GM13976 (cell line): Measurements from ENCODE around the gene ARPC5L.

Source experiments
- DNase-seq: peaks from one replicate; pipeline ENCODE4 v3.0.0; 2012; ENCODE audit warnings: low spot score
- in situ Hi-C: fragments of 300-500 bp; cut with MboI; formaldehyde crosslinking; loops from one replicate; pipeline ENCODE4 v1.12.0; 2022; ENCODE audit warnings: low sequenced_read_pairs, mixed read lengths, inconsistent platforms; ENCODE audit not compliant: unreplicated experiment
- TF ChIP-seq, protein P1 (sequence below): IDR thresholded peaks from 2 replicates; pipeline ENCODE4 v1.5.1; 2012; ENCODE audit warnings: borderline replicate concordance, mild to moderate bottlenecking; ENCODE audit not compliant: insufficient read depth; ENCODE audit errors: extremely low read depth, missing control alignments, control extremely low read depth

ARPC5L gene

DNA sequence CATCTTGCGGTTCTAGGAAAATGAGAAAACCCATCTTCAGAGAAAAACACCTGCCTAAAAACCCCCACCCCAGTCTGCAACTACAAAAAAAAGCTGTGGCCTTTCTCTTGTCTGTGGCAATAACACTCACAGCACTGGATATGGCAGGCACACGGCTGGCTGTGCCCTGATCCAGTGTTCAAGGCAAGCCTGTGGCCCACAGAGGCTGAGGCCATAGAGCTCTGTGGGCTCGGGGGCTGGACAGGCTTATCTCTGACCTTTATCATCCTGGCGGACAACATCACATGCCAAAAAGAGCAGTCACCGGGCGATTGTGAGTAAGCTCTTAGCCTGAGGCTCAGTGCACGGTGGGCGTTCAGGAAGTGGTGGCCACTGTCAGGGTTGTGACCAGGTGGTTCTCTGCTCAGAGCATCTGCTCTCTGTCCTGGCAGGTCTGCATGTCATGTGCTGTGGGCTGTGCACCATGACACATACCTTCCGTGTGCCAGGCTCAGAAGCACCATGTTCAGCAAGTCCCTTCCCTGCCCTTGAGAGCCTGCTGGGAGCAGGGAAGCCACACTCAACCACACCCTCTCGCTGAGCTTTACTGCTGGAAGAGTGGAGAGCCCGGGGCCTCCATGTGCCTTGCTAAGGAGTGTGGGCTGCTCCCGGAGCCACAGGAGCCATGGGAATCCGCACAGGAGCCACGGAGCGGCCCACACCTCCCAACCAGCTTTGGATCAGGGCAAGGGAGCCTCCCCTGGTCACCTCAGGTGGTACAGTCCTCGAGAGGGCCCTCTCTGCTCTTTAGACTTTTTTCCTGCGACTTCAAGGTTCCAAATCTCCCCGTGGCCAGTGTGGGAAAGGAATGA, 43.3 kb upstream of the ARPC5L start:
- TF ChIP-seq, protein P1, sequence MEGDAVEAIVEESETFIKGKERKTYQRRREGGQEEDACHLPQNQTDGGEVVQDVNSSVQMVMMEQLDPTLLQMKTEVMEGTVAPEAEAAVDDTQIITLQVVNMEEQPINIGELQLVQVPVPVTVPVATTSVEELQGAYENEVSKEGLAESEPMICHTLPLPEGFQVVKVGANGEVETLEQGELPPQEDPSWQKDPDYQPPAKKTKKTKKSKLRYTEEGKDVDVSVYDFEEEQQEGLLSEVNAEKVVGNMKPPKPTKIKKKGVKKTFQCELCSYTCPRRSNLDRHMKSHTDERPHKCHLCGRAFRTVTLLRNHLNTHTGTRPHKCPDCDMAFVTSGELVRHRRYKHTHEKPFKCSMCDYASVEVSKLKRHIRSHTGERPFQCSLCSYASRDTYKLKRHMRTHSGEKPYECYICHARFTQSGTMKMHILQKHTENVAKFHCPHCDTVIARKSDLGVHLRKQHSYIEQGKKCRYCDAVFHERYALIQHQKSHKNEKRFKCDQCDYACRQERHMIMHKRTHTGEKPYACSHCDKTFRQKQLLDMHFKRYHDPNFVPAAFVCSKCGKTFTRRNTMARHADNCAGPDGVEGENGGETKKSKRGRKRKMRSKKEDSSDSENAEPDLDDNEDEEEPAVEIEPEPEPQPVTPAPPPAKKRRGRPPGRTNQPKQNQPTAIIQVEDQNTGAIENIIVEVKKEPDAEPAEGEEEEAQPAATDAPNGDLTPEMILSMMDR, result no peak
- in situ Hi-C loops, result no loop called here
- DNase-seq, result no peak

DNA sequence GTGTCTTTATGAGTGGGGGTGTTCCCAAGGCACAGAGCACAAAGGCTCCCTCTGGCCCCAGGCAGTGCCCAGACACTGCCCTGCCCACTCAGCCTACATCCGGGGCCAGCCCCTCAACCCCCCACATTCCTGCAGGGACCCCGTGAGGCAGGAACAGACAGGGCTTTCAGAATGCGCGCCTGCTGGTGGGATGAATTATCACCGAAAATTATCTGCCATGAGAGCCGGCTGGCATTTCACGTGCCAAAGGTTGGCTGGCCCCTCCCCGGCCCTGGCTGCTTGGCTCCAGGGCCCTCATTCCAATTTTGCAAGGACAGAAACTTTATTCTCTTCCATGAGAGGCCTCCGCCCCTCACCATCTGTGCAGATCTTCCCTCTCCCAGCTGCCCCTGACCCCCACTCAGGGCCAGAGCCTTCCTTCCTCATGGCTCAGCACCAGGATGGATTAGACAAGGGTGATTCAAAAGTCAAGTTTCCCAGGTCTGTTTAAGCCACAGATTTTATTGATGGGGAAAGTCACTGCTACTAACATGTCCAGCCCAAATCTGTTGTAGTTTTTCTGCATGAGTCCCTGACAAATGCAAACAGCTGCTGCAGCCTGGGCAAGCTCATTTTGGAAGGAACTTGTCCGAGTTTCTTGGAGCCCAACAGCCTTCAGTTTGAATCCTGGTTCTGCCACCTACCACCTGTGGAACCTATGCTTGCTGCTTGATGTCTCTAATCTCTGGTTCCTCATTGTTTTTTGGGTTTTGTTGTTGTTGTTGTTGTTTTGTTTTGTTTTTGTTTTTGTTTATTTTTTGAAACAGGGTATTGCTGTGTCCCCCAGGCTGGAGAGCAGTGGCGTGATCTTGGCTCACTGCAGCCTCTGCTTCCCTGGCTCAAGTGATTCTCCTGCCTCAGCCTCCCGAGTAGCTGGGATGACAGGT, 41.0 kb upstream of the ARPC5L start:
- in situ Hi-C loops, result no loop called here
- no peak for DNase-seq
- TF ChIP-seq, protein P1, result no peak

DNA sequence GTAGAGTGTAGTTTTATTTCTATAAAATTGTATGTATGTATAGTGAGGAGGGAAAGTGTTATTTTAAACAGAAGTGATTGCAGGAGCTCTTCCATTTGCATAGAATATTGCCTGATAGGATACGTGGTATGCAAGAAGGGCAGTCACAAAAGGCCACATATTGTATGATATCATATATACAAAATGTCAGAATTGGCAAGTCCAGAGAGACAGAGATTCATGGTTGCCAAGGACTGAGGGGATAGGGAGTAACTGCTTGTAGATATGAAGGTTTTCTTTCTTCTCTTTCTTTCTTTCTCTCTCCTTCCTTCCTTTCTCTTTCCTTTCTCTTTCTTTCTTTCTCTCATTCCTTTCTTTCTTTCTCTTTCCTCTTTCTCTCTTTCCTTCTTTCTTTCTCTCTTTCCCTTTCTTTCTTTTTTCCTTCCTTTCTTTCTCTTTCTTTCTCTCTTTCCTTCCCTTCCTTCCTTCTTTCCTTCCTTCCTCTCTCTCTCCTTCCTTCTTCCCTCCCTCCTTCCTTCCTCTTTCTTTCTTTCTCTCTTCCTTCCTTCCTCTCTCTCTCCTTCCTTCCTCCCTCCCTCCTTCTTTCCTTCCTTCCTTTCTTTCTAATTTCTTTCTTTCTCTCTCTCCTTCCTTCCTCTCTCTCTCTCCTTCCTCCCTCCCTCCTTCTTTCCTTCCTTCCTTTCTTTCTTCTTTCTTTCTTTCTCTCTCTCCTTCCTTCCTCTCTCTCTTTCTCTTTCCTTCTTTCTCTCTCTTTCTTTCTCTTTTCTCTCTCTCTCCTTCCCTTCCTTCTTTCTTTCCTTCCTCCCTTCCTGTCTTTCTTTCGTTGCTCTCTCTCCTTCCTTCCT, 33.2 kb upstream of the ARPC5L start:
- TF ChIP-seq, protein P1, result no peak
- DNase-seq, result no peak
- in situ Hi-C loops, result no loop called here

DNA sequence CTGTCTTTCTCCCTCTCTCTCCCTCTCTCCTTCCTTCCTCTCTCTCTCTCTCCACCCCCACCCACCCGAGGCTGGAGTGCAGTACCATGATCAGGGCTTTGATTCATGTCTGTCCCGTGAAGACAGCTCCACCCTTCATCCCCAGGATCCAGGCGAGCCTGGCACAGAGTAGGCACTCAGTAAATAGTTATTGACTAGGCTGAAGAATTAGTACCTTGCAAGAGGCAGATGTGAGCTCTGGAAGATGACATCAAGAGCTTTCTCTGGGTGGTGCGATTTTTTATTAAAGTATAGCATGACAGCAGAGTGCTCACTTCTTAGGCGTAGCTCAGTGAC, 32.6 kb upstream of the ARPC5L start:
- TF ChIP-seq, protein P1, result no peak
- in situ Hi-C loops, result no loop called here
- no peak for DNase-seq

DNA sequence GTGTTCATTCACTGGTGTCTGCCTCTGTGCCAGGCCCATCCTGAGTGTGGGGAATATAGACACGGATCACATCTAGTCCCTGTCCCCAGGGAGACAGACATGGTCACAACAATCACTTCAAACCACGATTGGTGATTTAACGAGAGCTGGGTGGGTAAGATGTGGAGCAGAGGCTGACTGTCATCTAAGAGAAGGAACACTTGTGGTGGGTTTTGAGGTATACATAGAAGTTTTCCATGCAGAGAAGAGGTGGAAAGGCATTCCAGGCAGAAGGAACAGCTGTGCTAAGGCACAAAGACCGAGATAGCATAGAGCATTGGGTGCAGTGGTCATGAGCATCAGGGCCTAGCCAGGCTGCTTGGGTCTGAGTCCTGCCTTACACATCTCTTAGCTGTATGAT, 31.3 kb upstream of the ARPC5L start:
- TF ChIP-seq, protein P1, result no peak
- DNase-seq, result no peak
- in situ Hi-C loops, result no loop called here
